ENCODE data around the gene DICER1. TPM values are rescaled to one million over a fixed set of nuclear protein-coding genes. Genes with fewer than 3 reads are reported as not detected.

The DICER1 gene
- total and polyA plus RNA-seq, 2 donors (not counting 3 experiments of a cell fraction or from before 2014, with no cell fraction given), result 8.3 to 43.6 TPM

DNA sequence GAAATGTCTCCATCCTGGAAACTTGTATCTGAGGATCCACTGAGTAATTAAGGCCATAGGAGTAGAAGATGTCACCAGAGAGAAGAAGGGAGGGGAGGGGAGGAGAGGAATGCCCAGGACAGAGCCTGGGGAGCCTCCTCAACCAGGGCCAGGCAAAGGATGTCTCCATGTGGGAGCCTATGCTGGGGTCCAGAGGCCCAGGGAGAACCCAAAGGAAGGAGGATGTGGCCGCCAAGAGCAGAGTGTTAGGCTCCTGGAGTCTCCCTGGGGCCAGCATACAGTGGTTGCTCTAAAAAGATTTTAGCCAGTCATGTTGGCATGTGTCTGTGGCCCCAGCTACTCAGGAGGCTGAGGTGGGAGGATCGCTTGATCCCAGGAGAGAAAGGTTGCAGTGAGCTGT is 92.6 kb downstream of the DICER1 start:
- no peaks in the 10 kb centered on the region for H4K20me1 ChIP-seq (replicated peaks; ENCODE audit: control insufficient read depth, extremely low read depth, insufficient read depth, low read length)
- FAIRE-seq (no peak), DNase-seq (ENCODE audit: low read depth, low spot score) (no peak)
- no peak overlapping the region for H3K9ac ChIP-seq (replicated peaks; ENCODE audit: extremely low read depth, insufficient read depth, low read length)
- BruUV-seq (replicated peaks), result no TSS peak
- no peak overlapping the region for H3K27ac ChIP-seq (ENCODE audit: insufficient read depth, low read depth, low read length)
- H3K79me2 ChIP-seq (ENCODE audit: control insufficient read depth, insufficient read depth, low read length), result no peaks in the 10 kb centered on the region
- no peak overlapping the region for H3K4me2 ChIP-seq (ENCODE audit: insufficient read depth, low read length)
- ChIA-PET POLR2A (no interaction called here), CTCF (no interaction called here)
- no peaks in the 10 kb centered on the region for H3K27me3 ChIP-seq (ENCODE audit: control insufficient read depth in 2 of 2, insufficient read depth in 2 of 2, low read length in 2 of 2)
- no peaks in the 10 kb centered on the region for H3K4me1 ChIP-seq (ENCODE audit: control insufficient read depth, extremely low read depth, insufficient read depth, low read length)
- intact Hi-C loops (cut with micrococcal nuclease), result no loop called here
- H3K9me1 ChIP-seq (replicated peaks; ENCODE audit: control insufficient read depth, extremely low read depth, insufficient read depth, low read length), result no peaks in the 10 kb centered on the region
- dilution Hi-C loops (cut with MboI; ENCODE audit: extremely low pct_ligation_motif_present, low sequenced_read_pairs), result no loop called here
- H3K9me3 ChIP-seq (replicated peaks; ENCODE audit: control insufficient read depth, insufficient read depth, low read length), result no peaks in the 10 kb centered on the region
- H3K36me3 ChIP-seq (ENCODE audit: control insufficient read depth in 2 of 2, extremely low read depth in 1 of 2, insufficient read depth in 2 of 2, low read length in 2 of 2), result no peaks in the 10 kb centered on the region
- no peak overlapping the region for H2AFZ ChIP-seq (ENCODE audit: low read depth, low read length)
- no peak overlapping the region for H3K4me3 ChIP-seq (replicated peaks in 1 of 3; ENCODE audit: insufficient read depth in 1 of 3, low read depth in 1 of 3, low read length in 3 of 3)
- no peak for TF ChIP-seq POLR2AphosphoS5 (IDR thresholded peaks at IDR 0.05; ENCODE audit: insufficient read depth, low read depth, low read length)
- TF ChIP-seq POLR2A (IDR thresholded peaks at IDR 0.05; ENCODE audit: low read depth, low read length), result no peak

DNA sequence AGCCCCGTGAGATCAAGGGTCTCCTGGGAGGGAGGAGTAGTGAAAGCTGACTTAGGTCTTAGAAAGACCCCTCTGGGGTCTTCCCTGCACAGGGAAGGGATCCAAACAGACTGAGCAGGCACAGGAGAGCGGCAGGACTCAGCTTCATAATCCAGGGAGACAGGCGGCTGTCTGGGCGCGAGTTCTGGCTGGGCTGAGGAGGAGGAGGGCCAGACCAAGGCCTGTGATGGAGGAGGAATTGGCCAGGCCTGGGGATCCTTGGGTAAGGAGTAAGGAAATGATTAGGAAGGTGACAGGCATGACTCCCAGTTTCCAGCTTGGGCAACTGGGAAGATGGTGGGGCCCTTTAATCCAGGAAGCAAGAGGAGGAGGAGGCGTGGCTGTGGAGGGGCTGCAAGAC is 93.1 kb downstream of the DICER1 start:
- Histone ChIP-seq H2AFZ (ENCODE audit: low read depth, low read length) (no peak overlapping the region), H3K27me3 (ENCODE audit: control insufficient read depth in 2 of 2, insufficient read depth in 2 of 2, low read length in 2 of 2) (no peaks in the 10 kb centered on the region), H3K4me3 (replicated peaks in 1 of 3; ENCODE audit: insufficient read depth in 1 of 3, low read depth in 1 of 3, low read length in 3 of 3) (no peak overlapping the region), H3K9me3 (replicated peaks; ENCODE audit: control insufficient read depth, insufficient read depth, low read length) (no peaks in the 10 kb centered on the region), H3K9ac (replicated peaks; ENCODE audit: extremely low read depth, insufficient read depth, low read length) (no peak overlapping the region), H3K27ac (ENCODE audit: insufficient read depth, low read depth, low read length) (no peak overlapping the region), H3K4me2 (ENCODE audit: insufficient read depth, low read length) (no peak overlapping the region), H3K4me1 (ENCODE audit: control insufficient read depth, extremely low read depth, insufficient read depth, low read length) (no peaks in the 10 kb centered on the region), H3K79me2 (ENCODE audit: control insufficient read depth, insufficient read depth, low read length) (no peaks in the 10 kb centered on the region), H3K9me1 (replicated peaks; ENCODE audit: control insufficient read depth, extremely low read depth, insufficient read depth, low read length) (no peaks in the 10 kb centered on the region), H4K20me1 (replicated peaks; ENCODE audit: control insufficient read depth, extremely low read depth, insufficient read depth, low read length) (no peaks in the 10 kb centered on the region), H3K36me3 (ENCODE audit: control insufficient read depth in 2 of 2, extremely low read depth in 1 of 2, insufficient read depth in 2 of 2, low read length in 2 of 2) (no peaks in the 10 kb centered on the region)
- intact Hi-C loops (cut with micrococcal nuclease), result no loop called here
- no TSS peak for BruUV-seq (replicated peaks)
- ChIA-PET POLR2A (no interaction called here), CTCF (no interaction called here)
- dilution Hi-C loops (cut with MboI; ENCODE audit: extremely low pct_ligation_motif_present, low sequenced_read_pairs), result no loop called here
- no peak for FAIRE-seq
- TF ChIP-seq EZH2 (IDR thresholded peaks at IDR 0.05; ENCODE audit: borderline replicate concordance, low read depth, low read length, severe bottlenecking) (no peak), GATA2 (IDR thresholded peaks at IDR 0.05; ENCODE audit: insufficient read depth, insufficient read length, low read depth, low read length) (no peak), POLR2A (IDR thresholded peaks at IDR 0.05; ENCODE audit: low read depth, low read length) (no peak), MYC (IDR thresholded peaks at IDR 0.05; ENCODE audit: low read depth, low read length) (no peak), FOS (IDR thresholded peaks at IDR 0.05; ENCODE audit: borderline replicate concordance, insufficient read depth, low read length) (no peak), POLR2AphosphoS5 (IDR thresholded peaks at IDR 0.05; ENCODE audit: insufficient read depth, low read depth, low read length) (no peak)
- TF ChIP-seq, protein P1, sequence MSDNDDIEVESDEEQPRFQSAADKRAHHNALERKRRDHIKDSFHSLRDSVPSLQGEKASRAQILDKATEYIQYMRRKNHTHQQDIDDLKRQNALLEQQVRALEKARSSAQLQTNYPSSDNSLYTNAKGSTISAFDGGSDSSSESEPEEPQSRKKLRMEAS (IDR thresholded peaks at IDR 0.05; ENCODE audit: insufficient read depth, insufficient read length), result no peak
- TF ChIP-seq, protein P2, sequence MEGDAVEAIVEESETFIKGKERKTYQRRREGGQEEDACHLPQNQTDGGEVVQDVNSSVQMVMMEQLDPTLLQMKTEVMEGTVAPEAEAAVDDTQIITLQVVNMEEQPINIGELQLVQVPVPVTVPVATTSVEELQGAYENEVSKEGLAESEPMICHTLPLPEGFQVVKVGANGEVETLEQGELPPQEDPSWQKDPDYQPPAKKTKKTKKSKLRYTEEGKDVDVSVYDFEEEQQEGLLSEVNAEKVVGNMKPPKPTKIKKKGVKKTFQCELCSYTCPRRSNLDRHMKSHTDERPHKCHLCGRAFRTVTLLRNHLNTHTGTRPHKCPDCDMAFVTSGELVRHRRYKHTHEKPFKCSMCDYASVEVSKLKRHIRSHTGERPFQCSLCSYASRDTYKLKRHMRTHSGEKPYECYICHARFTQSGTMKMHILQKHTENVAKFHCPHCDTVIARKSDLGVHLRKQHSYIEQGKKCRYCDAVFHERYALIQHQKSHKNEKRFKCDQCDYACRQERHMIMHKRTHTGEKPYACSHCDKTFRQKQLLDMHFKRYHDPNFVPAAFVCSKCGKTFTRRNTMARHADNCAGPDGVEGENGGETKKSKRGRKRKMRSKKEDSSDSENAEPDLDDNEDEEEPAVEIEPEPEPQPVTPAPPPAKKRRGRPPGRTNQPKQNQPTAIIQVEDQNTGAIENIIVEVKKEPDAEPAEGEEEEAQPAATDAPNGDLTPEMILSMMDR (IDR thresholded peaks at IDR 0.05; ENCODE audit: extremely low read depth in 1 of 2, insufficient read depth in 1 of 2, low read depth in 1 of 2, low read length in 2 of 2), result no peak
- no peak for DNase-seq (ENCODE audit: low read depth, low spot score)
